Adrenal gland (tissue), 12 donors: ENCODE data around the gene MROH2A. TPM values are rescaled to one million over a fixed set of nuclear protein-coding genes. Genes with fewer than 3 reads are reported as not detected.
A peak's percentile ranks its signal among the peaks of the same experiment; 100 is the strongest.
"Not testable (repeated sequence)": the region's sequence is repeated elsewhere in the genome, so short reads cannot be mapped to it uniquely, and the experiment has no call there.

Experiments used
- DNase-seq, 7 donors: peaks; one replicate each; pipeline ENCODE4 v3.0.0-alpha.2; 2019 to 2020
- H3K27ac ChIP-seq, 5 donors: fragments of 200-600 bp; sonication (generic) in 4 of 5; 1 replicate in 3 of 5; 2 replicates in 2 of 5; pipeline versions ENCODE4 v1.5.1 to v1.8.0; 2016 to 2020; ENCODE audit warnings: mild to moderate bottlenecking in 1 of 5
- H3K27me3 ChIP-seq: fragments of 200-600 bp; 2 replicates; pipeline ENCODE4 v1.8.0; 2021
- H3K36me3 ChIP-seq, 2 donors: fragments of 200-600 bp; replicated peaks in 1 of 2; 1 replicate in 1 of 2; 2 replicates in 1 of 2; pipeline versions ENCODE4 v1.5.1 to v1.8.0; 2018 to 2022
- H3K4me1 ChIP-seq, 2 donors: fragments of 200-600 bp; replicated peaks in 1 of 2; 1 replicate in 1 of 2; 2 replicates in 1 of 2; pipeline versions ENCODE4 v1.5.1 to v1.8.0; 2018 to 2021
- H3K4me3 ChIP-seq, 4 donors: fragments of 200-600 bp; sonication (generic) in 3 of 4; one replicate each; pipeline ENCODE4 v1.5.1; 2016 to 2018
- H3K9me3 ChIP-seq, 3 donors: fragments of 200-600 bp; sonication (generic) in 1 of 3; replicated peaks in 1 of 3; 1 replicate in 2 of 3; 2 replicates in 1 of 3; pipeline versions ENCODE4 v1.5.1 to v1.8.0; 2016 to 2021
- POLR2A ChIP-seq, 2 donors: fragments of 450-650 bp; IDR thresholded peaks; one replicate each; pipeline ENCODE4 v1.6.1; 2017; ENCODE audit warnings: antibody characterized with exemption in 2 of 2, mild to moderate bottlenecking in 2 of 2, moderate library complexity in 1 of 2
- WGBS, 4 donors: extraction: QIAGEN DNeasy Blood & Tissue Kit in 2 of 4; methylation state at CpG; one replicate each; pipeline versions ENCODE4 v1.1.5 to v1.1.7; 2013 to 2017; 5-methylcytosine and 5-hydroxymethylcytosine counted together
- intact Hi-C, 2 donors: fragments of 100-400 bp; cut with DNase I; formaldehyde crosslinking; loops; one replicate each; pipeline versions ENCODE4 v1.14.1 to v1.15.0; 2022 to 2023
- polyA plus RNA-seq, 3 donors: library from polyadenylated mRNA; stranded (reverse); fragments of 200-250 nt in 2 of 3; fragments of 350-450 nt in 1 of 3; fragmentation: Illumina TruSeq in 1 of 3; extraction: RNeasy Lipid Tissue Mini Kit (QIAGEN cat#74804) in 1 of 3; gene quantifications; one replicate each; pipeline ENCODE4 v1.2.3, GENCODE V29; 2013 to 2014
- total RNA-seq, 9 donors: library from RNA; depleted of rRNA in 4 of 9; stranded (reverse); fragments of >200 nt in 4 of 9; fragments of 120-200 nt in 1 of 9; fragmentation: NEBNext Ultra II Directional in 1 of 9; extraction: Animal tissue kit (Norgen Biotek cat#: 25700) in 1 of 9; gene quantifications; one replicate each; pipeline versions ENCODE4 v1.1.0 to v1.2.4, GENCODE V29; 2013 to 2023
- TF ChIP-seq, protein P1 (sequence below), 6 experiments: fragments of 450-650 bp in 4 of 6; fragments of 200-600 bp in 2 of 6; sonication (generic) in 1 of 6; IDR thresholded peaks; 1 replicate in 5 of 6; 2 replicates in 1 of 6; pipeline versions ENCODE4 v1.5.1 to v1.8.0; 2016 to 2021; ENCODE audit warnings: antibody characterized with exemption in 6 of 6, mild to moderate bottlenecking in 2 of 6, moderate library complexity in 1 of 6
- donor health status: healthy with polysubstance abuse.
- donor health status: Bipolar disorder and iron deficiency.
- donor health status: DM: yes; HTN: yes; CAD: no.
- donor health status: DM: no; HTN: no; CAD: no.
- donor health status: DM: no; HTN: no; CAD: no.
- donor health status: DM: yes; HTN: yes; CAD: no.

The MROH2A gene
- total and polyA plus RNA-seq, 12 donors: 0.13 TPM; not detected in 11

GRCh38 chr2:233867993-233868532, 89.9 kb downstream of the MROH2A start, which contains the start of gene MSL3B:
TSS of gene MSL3B (minus strand) at chr2:233868386.
- H3K36me3 ChIP-seq: no peaks in the 10 kb centered on the region
- peak in 4 of 7 donors; percentile 19 to 31 (median 25) for DNase-seq
- peak within 1 kb of the TSS in 2 of 4 donors; percentile 35 to 53 for H3K4me3 ChIP-seq
- H3K9me3 ChIP-seq: peaks cover 0 to 10% (median 0%) of the 10 kb centered on the region in 3 donors
- no peak for TF ChIP-seq POLR2A (IDR thresholded peaks at IDR 0.05)
- TF ChIP-seq, protein P1, sequence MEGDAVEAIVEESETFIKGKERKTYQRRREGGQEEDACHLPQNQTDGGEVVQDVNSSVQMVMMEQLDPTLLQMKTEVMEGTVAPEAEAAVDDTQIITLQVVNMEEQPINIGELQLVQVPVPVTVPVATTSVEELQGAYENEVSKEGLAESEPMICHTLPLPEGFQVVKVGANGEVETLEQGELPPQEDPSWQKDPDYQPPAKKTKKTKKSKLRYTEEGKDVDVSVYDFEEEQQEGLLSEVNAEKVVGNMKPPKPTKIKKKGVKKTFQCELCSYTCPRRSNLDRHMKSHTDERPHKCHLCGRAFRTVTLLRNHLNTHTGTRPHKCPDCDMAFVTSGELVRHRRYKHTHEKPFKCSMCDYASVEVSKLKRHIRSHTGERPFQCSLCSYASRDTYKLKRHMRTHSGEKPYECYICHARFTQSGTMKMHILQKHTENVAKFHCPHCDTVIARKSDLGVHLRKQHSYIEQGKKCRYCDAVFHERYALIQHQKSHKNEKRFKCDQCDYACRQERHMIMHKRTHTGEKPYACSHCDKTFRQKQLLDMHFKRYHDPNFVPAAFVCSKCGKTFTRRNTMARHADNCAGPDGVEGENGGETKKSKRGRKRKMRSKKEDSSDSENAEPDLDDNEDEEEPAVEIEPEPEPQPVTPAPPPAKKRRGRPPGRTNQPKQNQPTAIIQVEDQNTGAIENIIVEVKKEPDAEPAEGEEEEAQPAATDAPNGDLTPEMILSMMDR (IDR thresholded peaks at IDR 0.05): no peak
- H3K27me3 ChIP-seq: no peaks in the 10 kb centered on the region
- H3K4me1 ChIP-seq: no peaks in the 10 kb centered on the region
- peak within 1 kb of the TSS in 1 of 5 donors; percentile 30 for H3K27ac ChIP-seq
- 10 to 13% (median 12%) methylated on average over 49 to 50 of the region's 50 CpGs for WGBS, 4 donors
- intact Hi-C loops: no loop called here

DNA sequence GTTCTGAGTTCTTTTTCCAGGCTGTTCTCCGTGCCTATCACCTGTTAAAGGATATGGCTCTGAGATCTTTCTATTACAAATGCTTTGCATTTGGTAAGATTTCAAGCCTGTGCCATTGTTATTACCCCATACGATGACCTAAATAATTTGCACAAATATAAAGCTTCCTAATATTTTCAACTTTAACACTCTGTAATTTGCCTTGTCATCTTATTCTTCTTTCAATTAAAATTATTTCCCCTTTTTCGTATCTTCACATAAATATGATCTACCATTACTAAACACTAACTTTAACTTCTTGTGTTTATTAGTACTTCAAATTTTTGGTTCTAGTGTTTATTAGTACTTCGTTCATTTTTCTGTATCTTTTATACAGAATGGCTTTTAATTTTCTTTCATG, 93.3 kb downstream of the MROH2A start:
- intact Hi-C loops: no loop called here

GRCh38 chr2:233872125-233872524, 94.0 kb downstream of the MROH2A start:
- H3K27ac ChIP-seq, H3K4me3 ChIP-seq, H3K36me3 ChIP-seq, H3K27me3 ChIP-seq, H3K4me1 ChIP-seq, intact Hi-C loops, DNase-seq: not testable (repeated sequence)
- peaks cover 0 to 10% (median 0%) of the 10 kb centered on the region in 3 donors for H3K9me3 ChIP-seq
- WGBS, 4 donors: 38 to 41% (median 40%) methylated on average over 2 of the region's 2 CpGs

More for the DNA sequence above, 93.3 kb downstream of the MROH2A start:
- WGBS, 4 donors: 53 to 63% (median 57%) methylated on average over 4 of the region's 4 CpGs
- TF ChIP-seq, protein P1 (IDR thresholded peaks at IDR 0.05): no peak
- TF ChIP-seq POLR2A (IDR thresholded peaks at IDR 0.05): no peak
- Histone ChIP-seq H3K27me3 (no peaks in the 10 kb centered on the region), H3K4me3 (no peak overlapping the region), H3K36me3 (no peaks in the 10 kb centered on the region), H3K9me3 (peaks cover 0 to 10% (median 0%) of the 10 kb centered on the region in 3 donors), H3K4me1 (no peaks in the 10 kb centered on the region), H3K27ac (no peak overlapping the region)
- DNase-seq: no peak

- H3K9me3 ChIP-seq: no peaks in the 10 kb centered on the region
- no peaks in the 10 kb centered on the region for H3K27me3 ChIP-seq
- no peak overlapping the region for H3K27ac ChIP-seq
- no peaks in the 10 kb centered on the region for H3K36me3 ChIP-seq
- H3K4me1 ChIP-seq: no peaks in the 10 kb centered on the region
- no peak for DNase-seq
- intact Hi-C loops: no loop called here
- TF ChIP-seq POLR2A (IDR thresholded peaks at IDR 0.05): no peak
- TF ChIP-seq, protein P1 (IDR thresholded peaks at IDR 0.05): no peak
- no peak overlapping the region for H3K4me3 ChIP-seq
Observed at GRCh38 chr2:233882353-233882752, 104.2 kb downstream of the MROH2A start.

Other genes with a start within 250 kb of the MROH2A start
- 10 to 100 TPM; 29.9 to 64.7 (median 44.1) TPM for gene USP40, start 211.5 kb upstream of the MROH2A start, total RNA-seq
- 10 to 100 TPM; 25.1 to 98.7 (median 85.4) TPM for gene USP40, start 211.5 kb upstream of the MROH2A start, polyA plus RNA-seq
- not detected for gene UGT1A8, start 160.7 kb upstream of the MROH2A start, total RNA-seq
- gene UGT1A8, start 160.7 kb upstream of the MROH2A start, polyA plus RNA-seq: under 1 TPM in 1 of 3 donors, not detected in 2; 0.05 TPM
- not detected for gene UGT1A10, start 141.9 kb upstream of the MROH2A start, total RNA-seq
- gene UGT1A10, start 141.9 kb upstream of the MROH2A start, polyA plus RNA-seq: not detected
- not detected for gene UGT1A9, start 106.4 kb upstream of the MROH2A start, total RNA-seq
- not detected for gene UGT1A9, start 106.4 kb upstream of the MROH2A start, polyA plus RNA-seq
- 10 to 100 TPM in 1 of 9 donors, 1 to 10 TPM in 1, under 1 TPM in 5, not detected in 2; 0.11 to 10.1 (median 0.94) TPM for gene UGT1A7, start 96.4 kb upstream of the MROH2A start, total RNA-seq
- gene UGT1A7, start 96.4 kb upstream of the MROH2A start, polyA plus RNA-seq: under 1 TPM in 2 of 3 donors, not detected in 1; 0.33 to 0.74 TPM
- not detected for gene UGT1A6, start 85.4 kb upstream of the MROH2A start, total RNA-seq
- gene UGT1A6, start 85.4 kb upstream of the MROH2A start, polyA plus RNA-seq: under 1 TPM in 1 of 3 donors, not detected in 2; 0.16 TPM
- under 1 TPM in 1 of 9 donors, not detected in 8; 0.43 TPM for gene UGT1A5, start 65.4 kb upstream of the MROH2A start, total RNA-seq
- gene UGT1A5, start 65.4 kb upstream of the MROH2A start, polyA plus RNA-seq: not detected
- under 1 TPM in 1 of 9 donors, not detected in 8; 0.36 TPM for gene UGT1A4, start 59.6 kb upstream of the MROH2A start, total RNA-seq
- not detected for gene UGT1A4, start 59.6 kb upstream of the MROH2A start, polyA plus RNA-seq
- not detected for gene UGT1A3, start 49.3 kb upstream of the MROH2A start, total RNA-seq
- gene UGT1A3, start 49.3 kb upstream of the MROH2A start, polyA plus RNA-seq: not detected
- under 1 TPM in 1 of 9 donors, not detected in 8; 0.52 TPM for gene UGT1A1, start 18.1 kb upstream of the MROH2A start, total RNA-seq
- under 1 TPM in 1 of 3 donors, not detected in 2; 0.08 TPM for gene UGT1A1, start 18.1 kb upstream of the MROH2A start, polyA plus RNA-seq
- 1 to 10 TPM in 7 of 9 donors, under 1 TPM in 2; 0.28 to 7.5 (median 1.8) TPM for gene HJURP, start 76.2 kb downstream of the MROH2A start, total RNA-seq
- gene HJURP, start 76.2 kb downstream of the MROH2A start, polyA plus RNA-seq: 1 to 10 TPM in 1 of 3 donors, under 1 TPM in 2; 0.61 to 2.2 (median 0.72) TPM
- gene TRPM8, start 139.0 kb downstream of the MROH2A start, total RNA-seq: not detected
- not detected for gene TRPM8, start 139.0 kb downstream of the MROH2A start, polyA plus RNA-seq